Measurements from ENCODE around the gene WDR81. TPM values are rescaled to one million over a fixed set of nuclear protein-coding genes. Genes with fewer than 3 reads are reported as not detected.
"Not testable (repeated sequence)": the region's sequence is repeated elsewhere in the genome, so short reads cannot be mapped to it uniquely, and the experiment has no call there.

Gene WDR81
- total RNA-seq, 2 donors from 2014 or later, result 39.2 to 72.9 TPM

- Histone ChIP-seq H3K27ac (peak overlapping the region; percentile 82 to 89), H3K4me3 (no peak overlapping the region), H3K36me3 (no peaks in the 10 kb centered on the region), H3K9me3 (no peaks in the 10 kb centered on the region), H3K27me3 (replicated peaks; ENCODE audit: insufficient read depth) (no peaks in the 10 kb centered on the region), H3K4me1 (replicated peaks) (no peaks in the 10 kb centered on the region)
- peak; percentile 79 for DNase-seq (ENCODE audit: low spot score)
- WGBS, result 8% methylated on average over 11 of the region's 11 CpGs
- intact Hi-C loops (cut with DNase I), result no loop called here
- TF ChIP-seq CTCF (IDR thresholded peaks at IDR 0.05) (no peak), POLR2A (IDR thresholded peaks at IDR 0.05) (no peak), POLR2AphosphoS5 (IDR thresholded peaks at IDR 0.05) (peak; percentile 90)
Measured at GRCh38 chr17:1764284-1764683, 39.8 kb downstream of the WDR81 start.

DNA sequence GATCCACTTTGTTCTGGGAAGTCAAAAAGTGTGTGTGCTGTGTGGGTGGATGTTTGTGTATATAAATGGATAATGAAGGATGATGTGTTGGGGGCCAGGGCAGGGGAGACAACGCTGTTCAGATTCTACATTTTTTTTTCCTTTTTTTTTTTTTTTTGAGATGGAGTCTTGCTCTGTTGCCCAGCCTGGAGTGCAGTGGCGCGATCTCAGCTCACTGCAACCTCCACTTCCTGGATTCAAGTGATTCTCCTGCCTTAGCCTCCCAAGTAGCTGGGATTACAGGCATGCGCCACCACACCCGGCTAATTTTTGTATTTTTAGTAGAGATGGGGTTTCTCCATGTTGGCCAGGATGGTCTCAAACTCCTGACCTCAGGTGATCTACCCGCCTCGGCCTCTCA lies 40.2 kb downstream of the WDR81 start:
- DNase-seq (ENCODE audit: low spot score); H3K4me1 ChIP-seq (replicated peaks); H3K27me3 ChIP-seq (replicated peaks; ENCODE audit: insufficient read depth); H3K4me3 ChIP-seq; H3K36me3 ChIP-seq; intact Hi-C loops (cut with DNase I); H3K9me3 ChIP-seq: not testable (repeated sequence)
- H3K27ac ChIP-seq, result peak overlapping the region; percentile 82 to 89
- 80% methylated on average over 7 of the region's 7 CpGs for WGBS

GRCh38 chr17:1765576-1765975 lies 41.1 kb downstream of the WDR81 start:
- no peak for DNase-seq (ENCODE audit: low spot score)
- no peaks in the 10 kb centered on the region for H3K9me3 ChIP-seq
- no peaks in the 10 kb centered on the region for H3K4me1 ChIP-seq (replicated peaks)
- H3K4me3 ChIP-seq, result no peak overlapping the region
- 93% methylated on average over 3 of the region's 3 CpGs for WGBS
- intact Hi-C loops (cut with DNase I), result no loop called here
- H3K27me3 ChIP-seq (replicated peaks; ENCODE audit: insufficient read depth), result no peaks in the 10 kb centered on the region
- peak overlapping the region; percentile 82 to 89 for H3K27ac ChIP-seq
- TF ChIP-seq POLR2AphosphoS5 (IDR thresholded peaks at IDR 0.05), result no peak
- H3K36me3 ChIP-seq, result no peaks in the 10 kb centered on the region

- no peak for DNase-seq (ENCODE audit: low spot score)
- WGBS, result 72% methylated on average over 21 of the region's 21 CpGs
- peak overlapping the region; percentile 59 to 82 for H3K27ac ChIP-seq
Measured at GRCh38 chr17:1766382-1767135, 42.1 kb downstream of the WDR81 start.

GRCh38 chr17:1767358-1767757 lies 42.9 kb downstream of the WDR81 start:
- Histone ChIP-seq H3K27me3 (replicated peaks; ENCODE audit: insufficient read depth) (no peaks in the 10 kb centered on the region), H3K27ac (peak overlapping the region; percentile 59 to 82), H3K36me3 (no peaks in the 10 kb centered on the region), H3K4me3 (no peak overlapping the region), H3K9me3 (no peaks in the 10 kb centered on the region), H3K4me1 (replicated peaks) (no peaks in the 10 kb centered on the region)
- no peak for DNase-seq (ENCODE audit: low spot score)
- intact Hi-C loops (cut with DNase I), result no loop called here
- 89% methylated on average over 12 of the region's 12 CpGs for WGBS
- TF ChIP-seq CTCF (IDR thresholded peaks at IDR 0.05) (no peak), POLR2AphosphoS5 (IDR thresholded peaks at IDR 0.05) (no peak), POLR2A (IDR thresholded peaks at IDR 0.05) (no peak)

More at GRCh38 chr17:1766382-1767135, 42.1 kb downstream of the WDR81 start:
- TF ChIP-seq POLR2AphosphoS5 (IDR thresholded peaks at IDR 0.05) (peak; percentile 7), CTCF (IDR thresholded peaks at IDR 0.05) (no peak)
- intact Hi-C loops (cut with DNase I), result no loop called here
- H3K4me3 ChIP-seq, result no peak overlapping the region
- no peaks in the 10 kb centered on the region for H3K4me1 ChIP-seq (replicated peaks)
- H3K9me3 ChIP-seq, result no peaks in the 10 kb centered on the region
- H3K36me3 ChIP-seq, result no peaks in the 10 kb centered on the region
- no peaks in the 10 kb centered on the region for H3K27me3 ChIP-seq (replicated peaks; ENCODE audit: insufficient read depth)
